ENCODE measurements around the gene LCAT.

Gene LCAT

GRCh38 chr16:67961551-67961957, 17.6 kb upstream of the LCAT start:
- no peak overlapping the region for H3K4me3 ChIP-seq (ENCODE audit: low read length)
- H3K9ac ChIP-seq (ENCODE audit: low read length): no peak overlapping the region
- H3K4me1 ChIP-seq (ENCODE audit: low read length): peaks cover 2% of the 10 kb centered on the region; the same call in 1 of the 2 replicates
- H3K9me3 ChIP-seq (ENCODE audit: insufficient read depth, low read length): no peaks in the 10 kb centered on the region
- H3K36me3 ChIP-seq (replicated peaks; ENCODE audit: low read depth, low read length): peaks cover 31% of the 10 kb centered on the region
- peaks cover 11% of the 10 kb centered on the region for H4K20me1 ChIP-seq (ENCODE audit: insufficient read depth, low read length)
- H3K27ac ChIP-seq (ENCODE audit: low read length): no peak overlapping the region
- peaks cover 4% of the 10 kb centered on the region for H3K79me2 ChIP-seq (ENCODE audit: low read length)
- H3K27me3 ChIP-seq (ENCODE audit: low read depth, low read length): no peaks in the 10 kb centered on the region
- no peak overlapping the region for H2AFZ ChIP-seq (ENCODE audit: low read depth, low read length)
- no peak overlapping the region for H3K4me2 ChIP-seq (ENCODE audit: low read length)
- TF ChIP-seq CTCF (IDR thresholded peaks at IDR 0.05; ENCODE audit: low read depth, low read length) (no peak), EZH2phosphoT487 (IDR thresholded peaks at IDR 0.05; ENCODE audit: low read depth) (no peak)

GRCh38 chr16:67959536-67960329, 15.8 kb upstream of the LCAT start:
- Histone ChIP-seq H3K27me3 (ENCODE audit: low read depth, low read length) (no peaks in the 10 kb centered on the region), H3K4me3 (ENCODE audit: low read length) (no peak overlapping the region), H3K4me1 (ENCODE audit: low read length) (no peaks in the 10 kb centered on the region), H4K20me1 (ENCODE audit: insufficient read depth, low read length) (peaks cover 5% of the 10 kb centered on the region; the same call in 1 of the 2 replicates), H3K4me2 (ENCODE audit: low read length) (no peak overlapping the region), H3K9ac (ENCODE audit: low read length) (no peak overlapping the region), H3K36me3 (replicated peaks; ENCODE audit: low read depth, low read length) (peaks cover 32% of the 10 kb centered on the region), H3K27ac (ENCODE audit: low read length) (no peak overlapping the region), H2AFZ (ENCODE audit: low read depth, low read length) (no peak overlapping the region), H3K9me3 (ENCODE audit: insufficient read depth, low read length) (no peaks in the 10 kb centered on the region), H3K79me2 (ENCODE audit: low read length) (no peaks in the 10 kb centered on the region)
- no peak for TF ChIP-seq CTCF (IDR thresholded peaks at IDR 0.05; ENCODE audit: low read depth, low read length)
- TF ChIP-seq EZH2phosphoT487 (IDR thresholded peaks at IDR 0.05; ENCODE audit: low read depth): no peak

GRCh38 chr16:67957622-67958021, 13.7 kb upstream of the LCAT start:
- peaks cover 33% of the 10 kb centered on the region for H3K36me3 ChIP-seq (replicated peaks; ENCODE audit: low read depth, low read length)
- TF ChIP-seq EZH2phosphoT487 (IDR thresholded peaks at IDR 0.05; ENCODE audit: low read depth) (no peak), CTCF (IDR thresholded peaks at IDR 0.05; ENCODE audit: low read depth, low read length) (no peak)
- H3K79me2 ChIP-seq (ENCODE audit: low read length): no peaks in the 10 kb centered on the region

GRCh38 chr16:67954421-67955196, 10.7 kb upstream of the LCAT start:
- Histone ChIP-seq H3K27me3 (ENCODE audit: low read depth, low read length) (no peaks in the 10 kb centered on the region), H3K36me3 (replicated peaks; ENCODE audit: low read depth, low read length) (peaks cover 16% of the 10 kb centered on the region), H3K9me3 (ENCODE audit: insufficient read depth, low read length) (no peaks in the 10 kb centered on the region), H3K9ac (ENCODE audit: low read length) (no peak overlapping the region), H2AFZ (ENCODE audit: low read depth, low read length) (no peak overlapping the region), H3K4me2 (ENCODE audit: low read length) (no peak overlapping the region), H4K20me1 (ENCODE audit: insufficient read depth, low read length) (no peaks in the 10 kb centered on the region), H3K79me2 (ENCODE audit: low read length) (no peaks in the 10 kb centered on the region), H3K4me1 (ENCODE audit: low read length) (no peaks in the 10 kb centered on the region), H3K27ac (ENCODE audit: low read length) (no peak overlapping the region), H3K4me3 (ENCODE audit: low read length) (no peak overlapping the region)
- TF ChIP-seq EZH2phosphoT487 (IDR thresholded peaks at IDR 0.05; ENCODE audit: low read depth) (no peak), CTCF (IDR thresholded peaks at IDR 0.05; ENCODE audit: low read depth, low read length) (no peak)

More at GRCh38 chr16:67957622-67958021, 13.7 kb upstream of the LCAT start:
- Histone ChIP-seq H3K9ac (ENCODE audit: low read length) (no peak overlapping the region), H3K4me2 (ENCODE audit: low read length) (no peak overlapping the region), H3K9me3 (ENCODE audit: insufficient read depth, low read length) (no peaks in the 10 kb centered on the region), H4K20me1 (ENCODE audit: insufficient read depth, low read length) (no peaks in the 10 kb centered on the region), H3K27me3 (ENCODE audit: low read depth, low read length) (no peaks in the 10 kb centered on the region), H3K4me3 (ENCODE audit: low read length) (no peak overlapping the region), H2AFZ (ENCODE audit: low read depth, low read length) (no peak overlapping the region), H3K27ac (ENCODE audit: low read length) (no peak overlapping the region), H3K4me1 (ENCODE audit: low read length) (no peaks in the 10 kb centered on the region)
